Liver (tissue), 9 donors: ENCODE measurements around the gene CDKN2D. TPM values are rescaled to one million over a fixed set of nuclear protein-coding genes. Genes with fewer than 3 reads are reported as not detected.

Experiments used
- DNase-seq: peaks from one replicate; pipeline ENCODE4 v3.0.0-alpha.2; 2017; ENCODE audit warnings: low spot score
- H3K27ac ChIP-seq, 2 donors: one replicate each; pipeline ENCODE4 v1.7.0; 2013; ENCODE audit warnings: inconsistent platforms in 2 of 2, low read length in 2 of 2, control low read depth in 1 of 2, low read depth in 1 of 2, mild to moderate bottlenecking in 1 of 2
- H3K27me3 ChIP-seq, 4 donors: one replicate each; pipeline versions ENCODE4 v1.6.1 to v1.7.0; 2013; ENCODE audit warnings: low read length in 3 of 4, inconsistent platforms in 1 of 4, mild to moderate bottlenecking in 1 of 4, moderate library complexity in 1 of 4; ENCODE audit not compliant: control insufficient read depth in 4 of 4, insufficient read depth in 4 of 4
- H3K36me3 ChIP-seq, 4 donors: one replicate each; pipeline versions ENCODE4 v1.6.1 to v1.7.0; 2013; ENCODE audit warnings: low read length in 3 of 4, mild to moderate bottlenecking in 3 of 4, low read depth in 1 of 4, moderate library complexity in 1 of 4; ENCODE audit not compliant: control insufficient read depth in 4 of 4, insufficient read depth in 3 of 4
- H3K4me1 ChIP-seq, 4 donors: one replicate each; pipeline versions ENCODE4 v1.6.1 to v1.7.0; 2013; ENCODE audit warnings: low read length in 3 of 4, mild to moderate bottlenecking in 3 of 4, moderate library complexity in 1 of 4; ENCODE audit not compliant: control insufficient read depth in 4 of 4, insufficient read depth in 4 of 4
- H3K4me3 ChIP-seq, 3 donors: one replicate each; pipeline versions ENCODE4 v1.6.1 to v1.7.0; 2013; ENCODE audit warnings: low read length in 3 of 3, control low read depth in 1 of 3, low read depth in 1 of 3, mild to moderate bottlenecking in 1 of 3
- H3K9ac ChIP-seq, 2 donors: one replicate each; pipeline ENCODE4 v1.7.0; 2013; ENCODE audit warnings: low read length in 2 of 2, mild to moderate bottlenecking in 2 of 2, moderate library complexity in 2 of 2, control low read depth in 1 of 2, low read depth in 1 of 2
- H3K9me3 ChIP-seq, 4 donors: one replicate each; pipeline versions ENCODE4 v1.6.1 to v1.7.0; 2013; ENCODE audit warnings: low read length in 3 of 4; ENCODE audit not compliant: control insufficient read depth in 4 of 4
- EGR1 ChIP-seq, 2 donors: IDR thresholded peaks; 2 replicates each; pipeline ENCODE4 v1.6.1; 2016 to 2018; ENCODE audit warnings: antibody characterized with exemption in 2 of 2, low read depth in 2 of 2
- FOXA1 ChIP-seq: IDR thresholded peaks from 2 replicates; pipeline ENCODE4 v1.6.1; 2016; ENCODE audit warnings: antibody characterized with exemption
- FOXA2 ChIP-seq: IDR thresholded peaks from 2 replicates; pipeline ENCODE4 v1.6.1; 2016; ENCODE audit warnings: antibody characterized with exemption
- GABPA ChIP-seq, 2 donors: IDR thresholded peaks in 1 of 2; conservative IDR thresholded peaks in 1 of 2; 2 replicates each; pipeline ENCODE4 v1.6.1; 2016; ENCODE audit warnings: antibody characterized with exemption in 2 of 2, mild to moderate bottlenecking in 1 of 2, moderate library complexity in 1 of 2
- HNF4A ChIP-seq, 2 donors: conservative IDR thresholded peaks; 2 replicates each; pipeline ENCODE4 v1.6.1; 2016; ENCODE audit warnings: antibody characterized with exemption in 2 of 2, mild to moderate bottlenecking in 2 of 2
- NR2F2 ChIP-seq: IDR thresholded peaks from 2 replicates; pipeline ENCODE4 v1.6.1; 2016; ENCODE audit warnings: antibody characterized with exemption
- RXRA ChIP-seq, 2 donors: IDR thresholded peaks; 2 replicates each; pipeline ENCODE4 v1.6.1; 2017 to 2018; ENCODE audit warnings: antibody characterized with exemption in 2 of 2, mild to moderate bottlenecking in 1 of 2
- SP1 ChIP-seq: IDR thresholded peaks from 2 replicates; pipeline ENCODE4 v1.6.1; 2018; ENCODE audit warnings: antibody characterized with exemption, mild to moderate bottlenecking
- YY1 ChIP-seq: IDR thresholded peaks from 2 replicates; pipeline ENCODE4 v1.6.1; 2016; ENCODE audit warnings: antibody characterized with exemption, mild to moderate bottlenecking
- ZBTB33 ChIP-seq: IDR thresholded peaks from 2 replicates; pipeline ENCODE4 v1.6.1; 2016; ENCODE audit warnings: antibody characterized with exemption
- WGBS: extraction: QIAGEN DNeasy Blood & Tissue Kit; methylation state at CpG from one replicate; pipeline ENCODE4 v1.1.7; 2013; 5-methylcytosine and 5-hydroxymethylcytosine counted together
- polyA plus RNA-seq, 2 donors: library from polyadenylated mRNA; stranded (reverse) in 1 of 2; unstranded in 1 of 2; fragments of 200-250 nt in 1 of 2; fragments of >200 nt in 1 of 2; fragmentation: Nextera tagmentation in 1 of 2; extraction: Ambion mirVana in 1 of 2; gene quantifications; one replicate each; pipeline versions ENCODE4 v1.2.1 to v1.2.3, GENCODE V29; 2013 to 2015
- total RNA-seq, 2 donors: library from RNA; depleted of rRNA; stranded (reverse); fragments of >200 nt; gene quantifications; one replicate each; pipeline ENCODE4 v1.2.3, GENCODE V29; 2014
- TF ChIP-seq, protein P1 (sequence below): fragments of 150-350 bp; IDR thresholded peaks from 2 replicates; pipeline ENCODE4 v1.5.1; 2017; ENCODE audit warnings: improper control_type of control experiment, low read depth, low read length; ENCODE audit not compliant: missing input control
- TF ChIP-seq, protein P2 (sequence below): IDR thresholded peaks from 2 replicates; pipeline ENCODE4 v1.6.1; 2016; ENCODE audit warnings: antibody characterized with exemption
- donor health status: healthy.
- donor health status: healthy.
- donor health status: healthy.
- donor health status: healthy.
- donor health status: healthy.

Gene CDKN2D
- total and polyA plus RNA-seq, 4 donors: 1.6 to 86.4 (median 3.5) TPM

DNA sequence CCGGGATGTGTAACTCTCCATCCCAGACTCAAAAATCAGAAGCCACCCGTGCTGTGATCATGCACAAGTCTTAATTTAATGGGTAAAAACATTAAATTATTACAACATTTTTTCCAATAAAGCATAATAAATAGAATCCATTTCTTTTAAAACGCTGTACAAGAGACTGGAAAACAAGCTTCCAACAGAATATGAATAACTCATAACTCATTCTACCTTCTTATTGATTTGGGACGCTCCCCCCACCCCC, 2.4 kb downstream of the CDKN2D start (continued):
- TF ChIP-seq, protein P1, sequence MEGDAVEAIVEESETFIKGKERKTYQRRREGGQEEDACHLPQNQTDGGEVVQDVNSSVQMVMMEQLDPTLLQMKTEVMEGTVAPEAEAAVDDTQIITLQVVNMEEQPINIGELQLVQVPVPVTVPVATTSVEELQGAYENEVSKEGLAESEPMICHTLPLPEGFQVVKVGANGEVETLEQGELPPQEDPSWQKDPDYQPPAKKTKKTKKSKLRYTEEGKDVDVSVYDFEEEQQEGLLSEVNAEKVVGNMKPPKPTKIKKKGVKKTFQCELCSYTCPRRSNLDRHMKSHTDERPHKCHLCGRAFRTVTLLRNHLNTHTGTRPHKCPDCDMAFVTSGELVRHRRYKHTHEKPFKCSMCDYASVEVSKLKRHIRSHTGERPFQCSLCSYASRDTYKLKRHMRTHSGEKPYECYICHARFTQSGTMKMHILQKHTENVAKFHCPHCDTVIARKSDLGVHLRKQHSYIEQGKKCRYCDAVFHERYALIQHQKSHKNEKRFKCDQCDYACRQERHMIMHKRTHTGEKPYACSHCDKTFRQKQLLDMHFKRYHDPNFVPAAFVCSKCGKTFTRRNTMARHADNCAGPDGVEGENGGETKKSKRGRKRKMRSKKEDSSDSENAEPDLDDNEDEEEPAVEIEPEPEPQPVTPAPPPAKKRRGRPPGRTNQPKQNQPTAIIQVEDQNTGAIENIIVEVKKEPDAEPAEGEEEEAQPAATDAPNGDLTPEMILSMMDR: no peak
- TF ChIP-seq, protein P2, sequence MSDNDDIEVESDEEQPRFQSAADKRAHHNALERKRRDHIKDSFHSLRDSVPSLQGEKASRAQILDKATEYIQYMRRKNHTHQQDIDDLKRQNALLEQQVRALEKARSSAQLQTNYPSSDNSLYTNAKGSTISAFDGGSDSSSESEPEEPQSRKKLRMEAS: no peak
- TF ChIP-seq FOXA1: no peak

- WGBS: under 1% methylated on average over 94 of the region's 94 CpGs
- Histone ChIP-seq H3K9ac (peak within 1 kb of the TSS; percentile 52 to 57), H3K4me3 (peak within 1 kb of the TSS; percentile 41 to 88 (median 76)), H3K27me3 (no peaks in the 10 kb centered on the region), H3K4me1 (peaks cover 11 to 41% (median 23%) of the 10 kb centered on the region in 4 donors), H3K36me3 (peaks cover 0 to 8% (median under 1%) of the 10 kb centered on the region in 4 donors), H3K9me3 (no peaks in the 10 kb centered on the region), H3K27ac (peak within 1 kb of the TSS; percentile 80 to 89)
- DNase-seq: peak; percentile 99
- TF ChIP-seq GABPA (IDR thresholded peaks at IDR 0.05 in 1 of 2, conservative IDR thresholded peaks at IDR 0.05 in 1 of 2) (peak in 1 of 2 donors; percentile 63), FOXA2 (no peak), NR2F2 (no peak), RXRA (IDR thresholded peaks at IDR 0.05) (peak; percentile 18 to 22), YY1 (peak; percentile 89), ZBTB33 (no peak), HNF4A (conservative IDR thresholded peaks at IDR 0.05) (no peak), FOXA1 (no peak), SP1 (peak; percentile 84), EGR1 (IDR thresholded peaks at IDR 0.05; ENCODE audit: low read depth in 2 of 2) (peak; percentile 56 to 65)
- TF ChIP-seq, protein P2: no peak
- TF ChIP-seq, protein P1: peak; percentile 41
These were observed 3.0 kb downstream of the CDKN2D start, which contains the start of gene KRI1 for GRCh38 chr19:10565567-10566407. Gene KRI1 (minus strand): TSS chr19:10566010. CDS start chr19:10565999, 11 bp downstream.
